Pulmonary artery endothelial cell (primary cell): ENCODE results near the gene AFF4. TPM values are rescaled to one million over a fixed set of nuclear protein-coding genes. Genes with fewer than 3 reads are reported as not detected.
"Not testable (repeated sequence)": the region's sequence is repeated elsewhere in the genome, so short reads cannot be mapped to it uniquely, and the experiment has no call there.

Experiments used
- DNase-seq: peaks from one replicate; pipeline ENCODE4 v3.0.0-alpha.2; 2011; ENCODE audit warnings: low read depth, low spot score
- total RNA-seq: library from RNA; depleted of rRNA; stranded (reverse); fragments of >200 nt; gene quantifications from 2 replicates; pipeline ENCODE4 v1.2.3, GENCODE V29; 2014

AFF4 gene
- total RNA-seq, 1 donor from 2014 or later, result 32.4 TPM

- no peak for DNase-seq
Observed at GRCh38 chr5:132860742-132861141, 102.7 kb downstream of the AFF4 start.

- no peak for DNase-seq
Observed at GRCh38 chr5:132859889-132860437, 103.5 kb downstream of the AFF4 start.

- DNase-seq, result no peak
Observed at GRCh38 chr5:132856011-132856410, 107.4 kb downstream of the AFF4 start.

GRCh38 chr5:132854992-132855391 is 108.4 kb downstream of the AFF4 start:
- not testable (repeated sequence) for DNase-seq

- no peak for DNase-seq
Observed at GRCh38 chr5:132854301-132854700, 109.1 kb downstream of the AFF4 start.

GRCh38 chr5:132853790-132854189 is 109.6 kb downstream of the AFF4 start:
- no peak for DNase-seq

GRCh38 chr5:132853323-132853722 is 110.1 kb downstream of the AFF4 start:
- no peak for DNase-seq

- DNase-seq, result no peak
Observed at GRCh38 chr5:132850066-132850465, 113.4 kb downstream of the AFF4 start.

- DNase-seq, result no peak
Observed at GRCh38 chr5:132849347-132849746, 114.1 kb downstream of the AFF4 start.

GRCh38 chr5:132848270-132848669 is 115.2 kb downstream of the AFF4 start:
- DNase-seq, result no peak

- no peak for DNase-seq
Observed at GRCh38 chr5:132841305-132841704, 122.1 kb downstream of the AFF4 start.

- DNase-seq, result no peak
Observed at GRCh38 chr5:132840896-132841295, 122.5 kb downstream of the AFF4 start.

- DNase-seq, result no peak
Observed at GRCh38 chr5:132840313-132840712, 123.1 kb downstream of the AFF4 start.

- DNase-seq, result peak; percentile 41
Observed at GRCh38 chr5:132839426-132840301, 123.8 kb downstream of the AFF4 start.

GRCh38 chr5:132838516-132839282 is 124.7 kb downstream of the AFF4 start:
- DNase-seq, result no peak

- no peak for DNase-seq
Observed at GRCh38 chr5:132837868-132838267, 125.6 kb downstream of the AFF4 start.

- no peak for DNase-seq
Observed at GRCh38 chr5:132836852-132837251, 126.6 kb downstream of the AFF4 start.

- no peak for DNase-seq
Observed at GRCh38 chr5:132834057-132834456, 129.4 kb downstream of the AFF4 start.

GRCh38 chr5:132832612-132833011 is 130.8 kb downstream of the AFF4 start:
- DNase-seq, result no peak

- DNase-seq, result no peak
Observed at GRCh38 chr5:132831095-132831860, 132.2 kb downstream of the AFF4 start.

- no peak for DNase-seq
Observed at GRCh38 chr5:132830436-132831094, 132.9 kb downstream of the AFF4 start, which contains the start of gene SHROOM1. SHROOM1 (minus strand) TSS chr5:132830647; CDS start chr5:132826140, 4,507 bp downstream.
